Upper lobe of left lung (tissue), 6 donors: ENCODE measurements around the gene MAF. TPM values are rescaled to one million over a fixed set of nuclear protein-coding genes. Genes with fewer than 3 reads are reported as not detected.

Source experiments
- ATAC-seq, 2 donors: fragments of 200-7000 bp; cut with Tn5 transposase; one replicate each; pipeline ENCODE4 v1.9.1; 2022; ENCODE audit warnings: mild to moderate bottlenecking in 2 of 2, moderate library complexity in 2 of 2; ENCODE audit not compliant: low FRiP score in 2 of 2
- DNase-seq, 2 donors: peaks; one replicate each; pipeline ENCODE4 v3.0.0-alpha.2; 2019 to 2020
- H3K27ac ChIP-seq, 4 donors: fragments of 200-600 bp; sonication (generic); one replicate each; pipeline ENCODE4 v1.5.1; 2016 to 2019
- H3K27me3 ChIP-seq, 4 donors: fragments of 200-600 bp; sonication (generic); one replicate each; pipeline ENCODE4 v1.5.1; 2017 to 2019
- H3K36me3 ChIP-seq, 4 donors: fragments of 200-600 bp; sonication (generic); one replicate each; pipeline ENCODE4 v1.5.1; 2016 to 2019
- H3K4me1 ChIP-seq, 4 donors: fragments of 200-600 bp; sonication (generic); one replicate each; pipeline ENCODE4 v1.5.1; 2018 to 2019
- H3K4me3 ChIP-seq, 4 donors: fragments of 200-600 bp; sonication (generic); one replicate each; pipeline ENCODE4 v1.5.1; 2017 to 2019; ENCODE audit warnings: mild to moderate bottlenecking in 2 of 4, moderate library complexity in 1 of 4
- H3K9me3 ChIP-seq, 4 donors: fragments of 200-600 bp; sonication (generic); one replicate each; pipeline ENCODE4 v1.5.1; 2018 to 2019
- EP300 ChIP-seq, 4 donors: sonication (generic); formaldehyde crosslinking; IDR thresholded peaks; one replicate each; pipeline ENCODE4 v1.5.1; 2017; ENCODE audit warnings: antibody characterized with exemption in 4 of 4, control low read depth in 2 of 4
- POLR2A ChIP-seq, 4 donors: fragments of 450-650 bp; IDR thresholded peaks; one replicate each; pipeline ENCODE4 v1.5.1; 2016 to 2017; ENCODE audit warnings: antibody characterized with exemption in 4 of 4, mild to moderate bottlenecking in 2 of 4
- POLR2AphosphoS5 ChIP-seq, 2 donors: sonication (generic); formaldehyde crosslinking; IDR thresholded peaks; one replicate each; pipeline ENCODE4 v1.5.1; 2017; ENCODE audit warnings: antibody characterized with exemption in 2 of 2
- WGBS, 2 donors: methylation state at CpG; one replicate each; pipeline ENCODE4 v1.1.5; 2017 to 2018; 5-methylcytosine and 5-hydroxymethylcytosine counted together
- total RNA-seq, 6 donors: library from RNA; depleted of rRNA in 4 of 6; stranded (reverse); fragments of >200 nt in 4 of 6; gene quantifications; one replicate each; pipeline versions ENCODE4 v1.1.0 to v1.2.1, GENCODE V29; 2016 to 2021
- TF ChIP-seq, protein P1 (sequence below), 6 experiments: fragments of 450-650 bp in 4 of 6; fragments of 200-600 bp in 2 of 6; sonication (generic) in 2 of 6; IDR thresholded peaks; one replicate each; pipeline ENCODE4 v1.5.1; 2016 to 2019; ENCODE audit warnings: antibody characterized with exemption in 6 of 6
- donor health status: DM: no; HTN: no; CAD: no; lungs with moderate emphysema.
- donor health status: DM: no; HTN: yes; CAD: no; lungs with severe emphysema.

Gene MAF
- total RNA-seq, 6 donors from 2014 or later: 21.1 to 90.1 (median 57.4) TPM

DNA sequence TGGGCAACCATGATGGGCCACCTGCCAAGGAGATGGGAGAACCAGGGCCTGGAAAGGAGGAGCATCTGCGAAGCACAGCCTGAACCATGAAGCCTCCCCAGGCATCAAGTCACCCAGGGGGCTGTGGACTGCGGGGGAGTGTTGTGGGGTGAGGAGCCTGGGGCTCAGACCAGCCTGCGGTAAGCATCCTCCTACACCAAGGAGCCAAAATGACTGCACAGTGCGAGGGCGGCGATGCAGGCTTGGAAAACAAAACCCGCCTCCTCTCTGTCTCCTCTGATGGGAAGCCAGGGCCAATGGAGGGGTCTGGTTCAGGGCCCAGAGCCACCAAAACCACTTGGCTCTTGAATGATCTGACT lies 18.1 kb upstream of the MAF start:
- Histone ChIP-seq H3K36me3 (no peaks in the 10 kb centered on the region), H3K4me3 (no peak overlapping the region), H3K27ac (no peak overlapping the region), H3K27me3 (no peaks in the 10 kb centered on the region), H3K4me1 (peaks cover 0 to 3% (median 0%) of the 10 kb centered on the region in 4 donors), H3K9me3 (no peaks in the 10 kb centered on the region)
- DNase-seq (no peak), ATAC-seq (peak in 1 of 2 donors; percentile 47)
- WGBS, 2 donors: 80 to 85% methylated on average over 4 to 7 of the region's 7 CpGs
- TF ChIP-seq POLR2A (IDR thresholded peaks at IDR 0.05) (no peak), EP300 (IDR thresholded peaks at IDR 0.05) (no peak), POLR2AphosphoS5 (IDR thresholded peaks at IDR 0.05) (no peak)
- TF ChIP-seq, protein P1, sequence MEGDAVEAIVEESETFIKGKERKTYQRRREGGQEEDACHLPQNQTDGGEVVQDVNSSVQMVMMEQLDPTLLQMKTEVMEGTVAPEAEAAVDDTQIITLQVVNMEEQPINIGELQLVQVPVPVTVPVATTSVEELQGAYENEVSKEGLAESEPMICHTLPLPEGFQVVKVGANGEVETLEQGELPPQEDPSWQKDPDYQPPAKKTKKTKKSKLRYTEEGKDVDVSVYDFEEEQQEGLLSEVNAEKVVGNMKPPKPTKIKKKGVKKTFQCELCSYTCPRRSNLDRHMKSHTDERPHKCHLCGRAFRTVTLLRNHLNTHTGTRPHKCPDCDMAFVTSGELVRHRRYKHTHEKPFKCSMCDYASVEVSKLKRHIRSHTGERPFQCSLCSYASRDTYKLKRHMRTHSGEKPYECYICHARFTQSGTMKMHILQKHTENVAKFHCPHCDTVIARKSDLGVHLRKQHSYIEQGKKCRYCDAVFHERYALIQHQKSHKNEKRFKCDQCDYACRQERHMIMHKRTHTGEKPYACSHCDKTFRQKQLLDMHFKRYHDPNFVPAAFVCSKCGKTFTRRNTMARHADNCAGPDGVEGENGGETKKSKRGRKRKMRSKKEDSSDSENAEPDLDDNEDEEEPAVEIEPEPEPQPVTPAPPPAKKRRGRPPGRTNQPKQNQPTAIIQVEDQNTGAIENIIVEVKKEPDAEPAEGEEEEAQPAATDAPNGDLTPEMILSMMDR (IDR thresholded peaks at IDR 0.05): no peak

DNA sequence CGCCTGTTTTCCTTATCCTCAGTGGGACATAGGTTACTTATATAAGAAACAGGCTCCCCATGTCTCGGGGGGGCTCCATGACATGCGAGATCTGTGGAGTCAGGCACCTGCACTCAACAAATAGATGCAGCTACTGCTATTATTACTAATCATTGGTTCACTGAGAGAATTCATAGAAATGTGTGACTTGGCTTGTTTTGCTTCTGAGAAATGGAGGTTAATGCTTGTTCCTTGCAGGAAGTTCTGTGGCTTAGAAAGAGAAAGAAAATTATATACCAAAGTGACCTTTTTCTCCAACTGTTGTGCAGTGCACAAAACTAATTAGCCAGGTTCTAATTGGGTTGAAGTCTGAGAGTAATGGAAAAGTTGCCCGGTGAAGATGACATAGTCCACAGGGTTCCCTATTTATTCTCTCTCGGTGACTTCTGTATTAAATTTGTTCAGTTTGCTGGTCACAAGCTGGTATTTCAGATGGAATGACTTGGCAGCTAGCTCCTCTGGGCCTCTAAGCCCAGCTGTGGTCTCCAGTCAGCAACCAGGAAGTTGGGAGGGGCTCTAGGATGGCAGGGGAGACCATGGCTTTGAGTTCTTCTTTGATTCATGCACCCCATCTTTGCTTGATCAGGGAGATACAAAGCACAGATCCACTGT lies 17.6 kb upstream of the MAF start:
- H3K27ac ChIP-seq: no peak overlapping the region
- no peaks in the 10 kb centered on the region for H3K36me3 ChIP-seq
- TF ChIP-seq POLR2AphosphoS5 (IDR thresholded peaks at IDR 0.05) (no peak), EP300 (IDR thresholded peaks at IDR 0.05) (no peak), POLR2A (IDR thresholded peaks at IDR 0.05) (no peak)
- TF ChIP-seq, protein P1 (IDR thresholded peaks at IDR 0.05): no peak
- H3K4me1 ChIP-seq: peaks cover 0 to 3% (median 0%) of the 10 kb centered on the region in 4 donors
- H3K27me3 ChIP-seq: no peaks in the 10 kb centered on the region
- no peaks in the 10 kb centered on the region for H3K9me3 ChIP-seq
- H3K4me3 ChIP-seq: no peak overlapping the region
- ATAC-seq: no peak
- DNase-seq: no peak
- WGBS, 2 donors: 65 to 77% methylated on average over 5 of the region's 5 CpGs

DNA sequence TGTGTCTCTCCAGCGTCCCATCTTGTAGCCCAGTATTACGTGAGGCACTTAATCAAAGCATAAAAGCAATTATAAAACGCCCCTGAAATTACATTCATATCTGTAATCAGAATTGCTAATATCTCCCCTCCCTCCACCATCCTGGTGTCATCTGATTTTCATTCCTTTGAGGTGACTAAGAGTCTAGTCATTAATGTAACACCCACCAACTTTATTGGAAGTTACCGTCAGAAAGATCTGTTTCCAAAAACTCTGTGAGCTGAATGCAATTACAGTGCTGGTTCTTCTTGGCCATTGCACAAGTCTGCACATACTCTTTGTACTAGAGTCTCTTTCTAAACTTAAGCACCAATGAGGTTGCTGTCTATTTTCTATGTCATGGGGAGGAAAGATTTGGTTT lies 12.5 kb upstream of the MAF start:
- Histone ChIP-seq H3K9me3 (no peaks in the 10 kb centered on the region), H3K4me3 (no peak overlapping the region), H3K4me1 (no peaks in the 10 kb centered on the region), H3K36me3 (no peaks in the 10 kb centered on the region), H3K27me3 (no peaks in the 10 kb centered on the region), H3K27ac (no peak overlapping the region)
- no peak for TF ChIP-seq POLR2A (IDR thresholded peaks at IDR 0.05)
- no peak for TF ChIP-seq POLR2AphosphoS5 (IDR thresholded peaks at IDR 0.05)
- TF ChIP-seq, protein P1 (IDR thresholded peaks at IDR 0.05): no peak
- TF ChIP-seq EP300 (IDR thresholded peaks at IDR 0.05): no peak
- 80 to 92% methylated on average over 4 of the region's 4 CpGs for WGBS, 2 donors
- no peak for DNase-seq
- ATAC-seq: peak in 1 of 2 donors; percentile 78

DNA sequence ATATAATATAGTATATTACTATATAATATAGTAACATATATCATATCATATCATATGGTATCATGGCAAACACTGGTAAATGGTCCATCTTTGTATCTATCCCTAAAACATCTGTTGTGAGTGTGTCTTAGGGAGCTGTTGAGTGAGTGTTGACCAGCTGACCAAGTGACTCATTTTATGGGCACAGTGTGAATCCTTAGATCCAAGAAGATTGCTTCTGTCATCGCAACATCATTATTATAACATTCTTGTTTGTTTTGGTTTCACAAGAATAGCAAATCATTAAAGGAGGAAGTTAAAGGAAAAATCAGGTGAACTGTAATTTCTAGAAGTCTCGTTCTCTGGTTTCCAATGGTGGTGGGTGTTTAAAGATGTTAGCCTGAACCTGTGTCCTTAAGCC lies 11.7 kb upstream of the MAF start:
- Histone ChIP-seq H3K27me3 (no peaks in the 10 kb centered on the region), H3K4me3 (no peak overlapping the region), H3K9me3 (no peaks in the 10 kb centered on the region), H3K4me1 (no peaks in the 10 kb centered on the region), H3K36me3 (no peaks in the 10 kb centered on the region), H3K27ac (no peak overlapping the region)
- TF ChIP-seq EP300 (IDR thresholded peaks at IDR 0.05): no peak
- DNase-seq (no peak), ATAC-seq (peak in 1 of 2 donors; percentile 40)
- WGBS, 2 donors: 87 to 89% methylated on average over 2 of the region's 2 CpGs

DNA sequence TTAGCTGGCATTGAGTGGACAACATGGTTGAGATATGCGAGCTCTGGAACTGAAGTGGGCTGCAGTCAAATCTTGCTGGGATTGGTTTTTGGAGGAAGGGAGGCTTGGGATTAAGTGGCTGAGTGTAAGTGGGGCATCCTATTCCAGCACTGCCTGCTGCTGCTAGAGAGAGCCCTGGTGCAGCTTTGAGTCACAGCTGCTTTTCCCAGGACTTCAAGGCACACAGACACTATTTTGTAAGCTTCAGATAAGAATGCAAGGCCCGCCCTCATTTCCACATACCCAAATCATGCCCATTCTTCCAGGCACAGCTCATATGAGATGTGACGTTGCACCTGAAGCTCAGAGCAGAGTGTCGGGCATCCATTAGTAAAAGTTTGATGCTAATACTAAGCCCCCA lies 10.2 kb upstream of the MAF start:
- H3K27ac ChIP-seq: no peak overlapping the region
- ATAC-seq: no peak
- no peak for TF ChIP-seq EP300 (IDR thresholded peaks at IDR 0.05)
- TF ChIP-seq, protein P1 (IDR thresholded peaks at IDR 0.05): no peak
- no peak for TF ChIP-seq POLR2AphosphoS5 (IDR thresholded peaks at IDR 0.05)
- no peak for TF ChIP-seq POLR2A (IDR thresholded peaks at IDR 0.05)
- H3K36me3 ChIP-seq: no peaks in the 10 kb centered on the region
- no peaks in the 10 kb centered on the region for H3K27me3 ChIP-seq
- H3K4me1 ChIP-seq: no peaks in the 10 kb centered on the region
- DNase-seq: no peak
- H3K9me3 ChIP-seq: no peaks in the 10 kb centered on the region
- no peak overlapping the region for H3K4me3 ChIP-seq
- WGBS, 2 donors: 77 to 81% methylated on average over 4 of the region's 4 CpGs
